IPS-20b (cell line): ENCODE measurements around the gene MAST2.
"Not testable (repeated sequence)": the region's sequence is repeated elsewhere in the genome, so short reads cannot be mapped to it uniquely, and the experiment has no call there.

Source experiments
- H3K27ac ChIP-seq: one replicate; pipeline ENCODE4 v1.5.1; 2013; ENCODE audit warnings: low read length
- H3K27me3 ChIP-seq: 2 replicates; pipeline ENCODE4 v1.6.1; 2013; ENCODE audit warnings: mild to moderate bottlenecking, low read length, inconsistent platforms; ENCODE audit not compliant: insufficient read depth
- H3K36me3 ChIP-seq: 2 replicates; pipeline ENCODE4 v1.6.1; 2013; ENCODE audit warnings: low read depth, mild to moderate bottlenecking, inconsistent platforms, low read length, moderate library complexity; ENCODE audit not compliant: insufficient read depth
- H3K4me1 ChIP-seq: 2 replicates; pipeline ENCODE4 v1.6.1; 2013; ENCODE audit warnings: mild to moderate bottlenecking, control low read depth, inconsistent platforms, low read length, moderate library complexity; ENCODE audit not compliant: insufficient read depth
- H3K4me3 ChIP-seq: 2 replicates; pipeline ENCODE4 v1.5.1; 2013; ENCODE audit warnings: mild to moderate bottlenecking, low read length, inconsistent platforms
- H3K9ac ChIP-seq: 2 replicates; pipeline ENCODE4 v1.6.1; 2013; ENCODE audit warnings: low read depth, mild to moderate bottlenecking, inconsistent platforms, low read length, moderate library complexity
- H3K9me3 ChIP-seq: 2 replicates; pipeline ENCODE4 v1.6.1; 2013; ENCODE audit warnings: mild to moderate bottlenecking, low read depth, low read length, inconsistent platforms; ENCODE audit not compliant: insufficient read depth

Gene MAST2

GRCh38 chr1:45793942-45794604 is 9.3 kb upstream of the MAST2 start:
- Histone ChIP-seq H3K27me3 (no peaks in the 10 kb centered on the region), H3K4me3 (no peak overlapping the region), H3K4me1 (no peaks in the 10 kb centered on the region), H3K36me3 (no peaks in the 10 kb centered on the region), H3K27ac (no peak overlapping the region), H3K9me3 (no peaks in the 10 kb centered on the region), H3K9ac (no peak overlapping the region)

GRCh38 chr1:45796381-45796780 is 7.0 kb upstream of the MAST2 start:
- Histone ChIP-seq H3K4me3 (no peak overlapping the region), H3K4me1 (no peaks in the 10 kb centered on the region), H3K36me3 (no peaks in the 10 kb centered on the region), H3K27ac (no peak overlapping the region), H3K9me3 (no peaks in the 10 kb centered on the region), H3K27me3 (no peaks in the 10 kb centered on the region), H3K9ac (no peak overlapping the region)

- Histone ChIP-seq H3K9me3 (no peaks in the 10 kb centered on the region), H3K4me1 (no peaks in the 10 kb centered on the region), H3K36me3 (no peaks in the 10 kb centered on the region), H3K9ac (no peak overlapping the region), H3K27me3 (peaks cover under 1% of the 10 kb centered on the region; the same call in 1 of the 2 replicates), H3K27ac (no peak overlapping the region), H3K4me3 (no peak overlapping the region)
Observed at GRCh38 chr1:45796946-45797345, 6.5 kb upstream of the MAST2 start.

- Histone ChIP-seq H3K27ac (no peak overlapping the region), H3K36me3 (0 out of 2 replicates have a peak, but pooled peaks cover under 1% of the 10 kb centered on the region), H3K9ac (no peak overlapping the region), H3K4me3 (no peak overlapping the region), H3K4me1 (peaks cover 10% of the 10 kb centered on the region), H3K9me3 (no peaks in the 10 kb centered on the region), H3K27me3 (peaks cover 10% of the 10 kb centered on the region; the same call in 1 of the 2 replicates)
Observed at GRCh38 chr1:45800899-45801298, 2.5 kb upstream of the MAST2 start.

GRCh38 chr1:45802343-45803298 is 791 bp upstream of the MAST2 start:
- H3K4me3 ChIP-seq = peak overlapping the region; percentile 72
- peaks cover 10% of the 10 kb centered on the region for H3K4me1 ChIP-seq
- H3K27me3 ChIP-seq = peaks cover 10% of the 10 kb centered on the region; the same call in 1 of the 2 replicates
- peaks cover 14% of the 10 kb centered on the region for H3K36me3 ChIP-seq
- H3K27ac ChIP-seq = no peak overlapping the region
- peak overlapping the region; percentile 69; the same call in 1 of the 2 replicates for H3K9ac ChIP-seq
- H3K9me3 ChIP-seq = no peaks in the 10 kb centered on the region

GRCh38 chr1:45803781-45804668 is 613 bp downstream of the MAST2 start:
- H3K4me1 ChIP-seq, H3K27ac ChIP-seq, H3K9me3 ChIP-seq: not testable (repeated sequence)
- Histone ChIP-seq H3K27me3 (peaks cover 10% of the 10 kb centered on the region; the same call in 1 of the 2 replicates), H3K4me3 (peak overlapping the region; percentile 95), H3K36me3 (peaks cover 14% of the 10 kb centered on the region), H3K9ac (peak overlapping the region; percentile 89; the same call in 1 of the 2 replicates)

- Histone ChIP-seq H3K4me3 (peak overlapping the region; percentile 95), H3K36me3 (peaks cover 14% of the 10 kb centered on the region), H3K27me3 (peaks cover 10% of the 10 kb centered on the region; the same call in 1 of the 2 replicates), H3K4me1 (peaks cover 10% of the 10 kb centered on the region), H3K27ac (no peak overlapping the region), H3K9ac (peak overlapping the region; percentile 89; the same call in 1 of the 2 replicates), H3K9me3 (no peaks in the 10 kb centered on the region)
Observed at GRCh38 chr1:45804669-45804969, 1.2 kb downstream of the MAST2 start.

- Histone ChIP-seq H3K9me3 (no peaks in the 10 kb centered on the region), H3K4me3 (no peak overlapping the region), H3K27me3 (peaks cover 10% of the 10 kb centered on the region; the same call in 1 of the 2 replicates), H3K9ac (no peak overlapping the region), H3K4me1 (peaks cover 10% of the 10 kb centered on the region), H3K27ac (no peak overlapping the region), H3K36me3 (peaks cover 14% of the 10 kb centered on the region)
Observed at GRCh38 chr1:45806129-45806528, 2.7 kb downstream of the MAST2 start.

GRCh38 chr1:45809761-45810160 is 6.3 kb downstream of the MAST2 start:
- no peaks in the 10 kb centered on the region for H3K9me3 ChIP-seq
- H3K9ac ChIP-seq = no peak overlapping the region
- no peaks in the 10 kb centered on the region for H3K4me1 ChIP-seq
- H3K36me3 ChIP-seq = peaks cover 29% of the 10 kb centered on the region
- no peaks in the 10 kb centered on the region for H3K27me3 ChIP-seq
- H3K4me3 ChIP-seq = no peak overlapping the region
- no peak overlapping the region for H3K27ac ChIP-seq

- Histone ChIP-seq H3K9me3 (no peaks in the 10 kb centered on the region), H3K4me1 (no peaks in the 10 kb centered on the region), H3K27me3 (no peaks in the 10 kb centered on the region), H3K36me3 (peaks cover 19% of the 10 kb centered on the region), H3K27ac (no peak overlapping the region), H3K4me3 (no peak overlapping the region), H3K9ac (no peak overlapping the region)
Observed at GRCh38 chr1:45814776-45815175, 11.4 kb downstream of the MAST2 start.
